ENCODE data around the gene PAGE2B. TPM values are rescaled to one million over a fixed set of nuclear protein-coding genes. Genes with fewer than 3 reads are reported as not detected.

Gene PAGE2B
- not detected for total RNA-seq
- not detected for polyA plus RNA-seq (2013, experiment 1 of 2)
- polyA plus RNA-seq (2013, experiment 2 of 2) = 0.70 TPM
- long read RNA-seq, experiment 1 = 0 reads
- long read RNA-seq, experiment 2 = 0 reads
- long read RNA-seq, experiment 3 = 0 reads
- long read RNA-seq, experiment 4 = 0 reads

DNA sequence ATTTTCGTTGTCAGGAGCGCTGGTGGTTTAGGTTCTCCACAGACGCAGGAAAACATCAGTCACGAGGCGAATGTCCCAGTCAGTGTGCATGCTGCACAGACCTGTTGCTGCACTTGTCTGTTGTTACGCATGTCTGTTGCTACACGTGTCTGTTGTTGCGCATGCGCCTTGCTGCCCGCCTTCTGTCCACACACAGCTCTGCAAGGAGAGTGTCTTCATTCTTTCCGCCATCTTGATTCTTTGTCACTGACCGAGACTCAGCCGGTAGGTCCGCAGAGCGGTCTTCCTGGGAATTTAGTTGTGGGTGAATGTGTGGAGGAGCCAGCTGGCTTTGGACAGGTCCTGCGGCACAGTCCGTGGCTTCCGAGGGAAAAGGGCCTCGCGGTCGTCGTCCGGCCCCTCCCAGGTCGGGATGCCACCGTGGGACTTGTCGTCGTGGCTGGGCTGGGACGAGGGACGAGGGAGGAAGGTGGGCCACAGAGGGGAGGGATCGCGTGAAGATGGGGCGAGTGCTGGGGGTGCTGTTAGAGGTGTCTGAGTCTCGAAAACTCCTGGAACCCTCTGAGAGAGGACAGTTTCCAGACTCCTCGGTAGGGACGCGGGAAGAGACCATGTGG lies at the start of gene PAGE2B:
Gene PAGE2B, plus strand, starts transcription at position 180 of the 617 bp plus-strand sequence. CDS start 1,012 bp downstream, outside the sequence.
- H3K9ac ChIP-seq (ENCODE audit: extremely low read depth, low read length, poor library complexity, severe bottlenecking) = no peak within 1 kb of the TSS
- DNase-seq = no peak
- H3K9me3 Mint-ChIP-seq = peaks cover 58% of the 10 kb centered on the region
- no peak for TF ChIP-seq CTCF (conservative IDR thresholded peaks at IDR 0.05)
- peaks cover 3% of the 10 kb centered on the region for H3K36me3 Mint-ChIP-seq (ENCODE audit: low read depth)
- H3K4me3 Mint-ChIP-seq = no peak within 1 kb of the TSS
- no peaks in the 10 kb centered on the region for H3K4me1 ChIP-seq (ENCODE audit: control insufficient read depth, insufficient read depth, low read length)
- H3K36me3 ChIP-seq (ENCODE audit: control insufficient read depth, insufficient read depth, low read length) = no peaks in the 10 kb centered on the region
- H3K27ac Mint-ChIP-seq = no peak within 1 kb of the TSS
- WGBS, 2 experiments (ENCODE audit: insufficient coverage in 1 of 2, insufficient read length in 1 of 2) = 95 to 98% methylated on average over 11 to 30 of the region's 36 CpGs
- no peaks in the 10 kb centered on the region for H3K4me1 Mint-ChIP-seq
- H3K27ac ChIP-seq (ENCODE audit: low read depth, low read length) = no peak within 1 kb of the TSS
- H3K4me3 ChIP-seq (ENCODE audit: low read length) = no peak within 1 kb of the TSS
- H3K9me3 ChIP-seq (ENCODE audit: control insufficient read depth, low read length) = no peaks in the 10 kb centered on the region
- H3K27me3 Mint-ChIP-seq (ENCODE audit: insufficient read depth) = peaks cover 6% of the 10 kb centered on the region
- H3K27me3 ChIP-seq (ENCODE audit: control insufficient read depth, insufficient read depth, low read length, poor library complexity, severe bottlenecking) = no peaks in the 10 kb centered on the region

DNA sequence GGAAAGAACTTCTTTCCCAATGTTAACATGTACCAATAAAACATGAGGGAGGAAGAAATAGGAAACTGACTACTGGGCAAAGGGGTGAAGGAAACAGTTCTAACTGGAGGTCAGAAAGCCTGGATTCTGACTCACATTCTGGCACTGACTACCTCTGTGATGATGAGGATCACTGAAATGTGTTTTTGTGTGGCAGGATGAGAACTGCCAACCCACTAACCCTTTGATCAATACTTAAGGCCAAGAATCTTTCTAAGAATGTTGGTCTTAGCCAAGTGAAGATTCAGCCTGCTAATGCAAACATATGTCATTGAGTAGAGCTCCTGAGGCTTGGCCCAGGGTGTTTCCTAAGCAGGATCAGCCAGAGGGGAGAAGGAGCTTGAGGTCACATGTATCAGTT lies 48.7 kb upstream of the PAGE2B start:
- Mint-ChIP-seq H3K4me1 (peaks cover 6% of the 10 kb centered on the region), H3K36me3 (ENCODE audit: low read depth) (no peaks in the 10 kb centered on the region), H3K4me3 (no peak overlapping the region), H3K9me3 (peaks cover 39% of the 10 kb centered on the region), H3K27me3 (ENCODE audit: insufficient read depth) (peaks cover 2% of the 10 kb centered on the region), H3K27ac (no peak overlapping the region)
- Histone ChIP-seq H3K9me3 (ENCODE audit: control insufficient read depth, low read length) (no peaks in the 10 kb centered on the region), H3K36me3 (ENCODE audit: control insufficient read depth, insufficient read depth, low read length) (no peaks in the 10 kb centered on the region), H3K4me3 (ENCODE audit: low read length) (no peak overlapping the region), H3K9ac (ENCODE audit: extremely low read depth, low read length, poor library complexity, severe bottlenecking) (no peak overlapping the region), H3K27ac (ENCODE audit: low read depth, low read length) (no peak overlapping the region), H3K4me1 (ENCODE audit: control insufficient read depth, insufficient read depth, low read length) (no peaks in the 10 kb centered on the region), H3K27me3 (ENCODE audit: control insufficient read depth, insufficient read depth, low read length, poor library complexity, severe bottlenecking) (no peaks in the 10 kb centered on the region)
- no peak for DNase-seq
- no peak for TF ChIP-seq CTCF (conservative IDR thresholded peaks at IDR 0.05)

DNA sequence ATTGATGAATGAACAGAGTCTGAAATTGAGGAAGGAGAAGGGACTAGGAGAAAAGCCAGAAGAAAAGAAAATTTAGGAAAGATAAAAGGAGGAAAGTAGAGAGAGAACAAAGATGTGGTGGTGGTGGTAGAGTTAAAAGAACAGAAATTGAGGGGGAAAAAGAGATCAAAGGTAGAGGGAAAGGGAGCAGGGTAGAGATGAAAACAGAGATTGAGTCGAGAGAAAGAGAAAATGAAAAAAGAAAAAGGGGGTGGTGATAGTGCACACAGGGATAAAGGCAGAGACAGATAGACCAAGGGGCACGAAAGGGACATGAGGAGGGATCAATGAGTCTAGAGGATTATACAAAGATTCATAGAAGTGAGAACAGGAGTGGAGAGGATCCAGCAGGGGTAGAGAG lies 48.0 kb upstream of the PAGE2B start:
- Mint-ChIP-seq H3K4me3 (no peak overlapping the region), H3K4me1 (peaks cover 6% of the 10 kb centered on the region), H3K27me3 (ENCODE audit: insufficient read depth) (peaks cover 2% of the 10 kb centered on the region), H3K36me3 (ENCODE audit: low read depth) (no peaks in the 10 kb centered on the region), H3K27ac (no peak overlapping the region), H3K9me3 (peaks cover 41% of the 10 kb centered on the region)
- H3K36me3 ChIP-seq (ENCODE audit: control insufficient read depth, insufficient read depth, low read length) = no peaks in the 10 kb centered on the region
- H3K9me3 ChIP-seq (ENCODE audit: control insufficient read depth, low read length) = no peaks in the 10 kb centered on the region
- H3K4me3 ChIP-seq (ENCODE audit: low read length) = no peak overlapping the region
- DNase-seq = no peak
- H3K4me1 ChIP-seq (ENCODE audit: control insufficient read depth, insufficient read depth, low read length) = no peaks in the 10 kb centered on the region
- no peaks in the 10 kb centered on the region for H3K27me3 ChIP-seq (ENCODE audit: control insufficient read depth, insufficient read depth, low read length, poor library complexity, severe bottlenecking)
- no peak overlapping the region for H3K27ac ChIP-seq (ENCODE audit: low read depth, low read length)
- no peak overlapping the region for H3K9ac ChIP-seq (ENCODE audit: extremely low read depth, low read length, poor library complexity, severe bottlenecking)
- no peak for TF ChIP-seq CTCF (conservative IDR thresholded peaks at IDR 0.05)
- WGBS, 2 experiments (ENCODE audit: insufficient coverage in 1 of 2, insufficient read length in 1 of 2) = 83 to 100% methylated on average over 1 to 2 of the region's 2 CpGs
